PFSK-1 (cell line): ENCODE results near the gene NR6A1.

ENCODE experiments used
- FOXP2 ChIP-seq: optimal IDR thresholded peaks from 2 replicates; pipeline ENCODE3; 2011; ENCODE audit warnings: borderline replicate concordance, control low read depth, inconsistent platforms; ENCODE audit not compliant: insufficient read depth; ENCODE audit errors: extremely low read length, extremely low read depth
- POLR2AphosphoS5 ChIP-seq: IDR thresholded peaks from 2 replicates; pipeline ENCODE4 v1.6.1; 2012; ENCODE audit warnings: low read depth, mild to moderate bottlenecking, control low read depth, low read length, moderate library complexity
- REST ChIP-seq, 2 experiments: IDR thresholded peaks; 2 replicates each; pipeline versions ENCODE4 v1.6.1 to v1.8.0; 2011 to 2012; ENCODE audit warnings: low read depth in 2 of 2, low read length in 2 of 2, control low read depth in 1 of 2, inconsistent platforms in 1 of 2, mild to moderate bottlenecking in 1 of 2, moderate library complexity in 1 of 2; ENCODE audit not compliant: insufficient read depth in 1 of 2
- SIN3A ChIP-seq: IDR thresholded peaks from 2 replicates; pipeline ENCODE4 v1.6.1; 2012; ENCODE audit warnings: mild to moderate bottlenecking, low read length, moderate library complexity, borderline replicate concordance; ENCODE audit not compliant: insufficient read depth
- TAF1 ChIP-seq: IDR thresholded peaks from 2 replicates; pipeline ENCODE4 v1.6.1; 2012; ENCODE audit warnings: low read length, control low read depth, borderline replicate concordance; ENCODE audit not compliant: insufficient read depth

Gene NR6A1

GRCh38 chr9:124784509-124784908 is 13.4 kb upstream of the NR6A1 start:
- 0 out of 4 replicates have a peak, but pooled peaks of 1 of the 2 experiments have one; percentile 14 for TF ChIP-seq REST (IDR thresholded peaks at IDR 0.05; ENCODE audit: insufficient read depth in 1 of 2, low read depth in 2 of 2, low read length in 2 of 2)
- TF ChIP-seq FOXP2, result no peak

DNA sequence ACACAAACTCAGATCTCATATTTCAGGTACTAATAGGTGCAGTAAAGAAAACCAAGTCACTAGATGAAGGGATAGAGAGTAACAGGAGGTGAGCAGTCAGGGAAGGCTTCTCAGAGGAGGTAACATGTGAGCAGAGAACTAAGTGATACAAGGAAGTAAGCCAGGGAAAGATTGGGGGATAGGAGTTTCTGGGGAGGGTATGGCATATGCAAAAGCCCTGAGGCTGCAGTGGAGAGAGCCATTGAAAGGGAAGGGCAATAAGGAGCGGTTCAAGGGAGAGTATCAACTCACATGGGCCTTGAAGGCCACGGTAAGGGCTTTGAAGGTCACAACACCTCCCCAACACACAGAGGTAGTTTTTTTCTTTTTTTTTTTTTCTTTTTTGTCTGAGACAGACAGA is 12.7 kb upstream of the NR6A1 start:
- no peak for TF ChIP-seq SIN3A
- TF ChIP-seq FOXP2, result no peak
- TF ChIP-seq POLR2AphosphoS5, result no peak
- TF ChIP-seq REST (IDR thresholded peaks at IDR 0.05; ENCODE audit: insufficient read depth in 1 of 2, low read depth in 2 of 2, low read length in 2 of 2), result no peak
- no peak for TF ChIP-seq TAF1

GRCh38 chr9:124782661-124783574 is 11.8 kb upstream of the NR6A1 start:
- TF ChIP-seq SIN3A (no peak), FOXP2 (no peak), TAF1 (no peak), POLR2AphosphoS5 (no peak), REST (IDR thresholded peaks at IDR 0.05; ENCODE audit: insufficient read depth in 1 of 2, low read depth in 2 of 2, low read length in 2 of 2) (no peak)

DNA sequence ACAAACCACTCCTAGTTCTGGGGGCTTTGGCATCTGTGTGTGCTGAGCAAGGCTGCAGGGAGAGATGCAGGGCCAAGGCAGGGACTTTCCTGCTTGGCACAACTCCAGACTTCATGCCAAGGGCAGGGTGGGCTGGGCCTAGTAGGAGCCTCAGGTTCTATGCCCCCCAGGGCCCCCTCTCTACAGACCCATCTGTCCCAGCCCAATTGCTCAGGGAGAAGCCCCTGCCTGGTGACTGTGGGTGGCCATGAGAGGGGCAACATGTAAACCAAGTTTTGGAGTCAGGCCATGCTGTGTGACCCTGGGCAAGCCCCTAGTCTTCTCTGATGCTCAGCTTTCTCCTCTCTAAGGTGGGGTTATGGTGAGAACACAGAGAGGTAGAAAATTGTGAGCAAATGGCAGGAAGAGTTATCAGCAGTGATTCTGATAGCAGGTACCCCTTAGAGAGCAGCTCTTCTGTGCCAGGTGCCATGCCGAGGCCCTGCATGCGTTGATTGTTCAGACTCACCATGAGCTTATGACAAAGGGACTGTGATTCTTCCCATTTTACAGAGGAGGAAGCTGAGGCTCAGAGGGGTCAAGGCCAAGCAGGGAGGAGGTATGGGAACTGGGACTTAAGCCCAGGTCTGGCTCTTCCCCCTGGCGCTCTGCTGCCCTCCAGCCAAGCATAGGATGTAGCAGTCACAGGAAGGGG is 11.0 kb upstream of the NR6A1 start:
- TF ChIP-seq FOXP2 (no peak), SIN3A (no peak), TAF1 (no peak), POLR2AphosphoS5 (no peak), REST (IDR thresholded peaks at IDR 0.05; ENCODE audit: insufficient read depth in 1 of 2, low read depth in 2 of 2, low read length in 2 of 2) (no peak)
